AML-193 (cell line): ENCODE results near the gene SYNPO2.

Experiments
- DNase-seq, 2 experiments: peaks; one replicate each; lab custom pipeline; 2025; lab: John Stamatoyannopoulos, UW

Gene SYNPO2

DNA sequence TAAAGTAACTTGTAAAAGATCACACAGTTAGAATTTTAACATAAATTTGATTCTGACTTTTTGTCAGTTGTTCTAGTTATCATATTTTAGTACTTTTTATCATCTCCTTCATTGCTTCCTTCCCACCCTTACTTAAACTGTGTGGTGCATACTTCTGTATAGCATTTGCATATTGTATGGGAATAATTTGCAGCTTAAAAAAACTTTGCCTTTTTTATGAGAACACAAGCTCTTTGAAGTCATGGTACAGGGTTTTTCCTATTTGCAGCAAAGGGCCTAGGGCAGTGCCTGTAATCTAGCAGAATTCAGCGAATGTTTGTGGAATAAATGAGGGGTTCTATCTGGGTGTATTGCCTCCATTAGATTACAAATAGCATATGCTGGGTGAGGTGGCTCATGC lies 41.6 kb downstream of the SYNPO2 start:
- DNase-seq: no peak

- DNase-seq: no peak
Measured at GRCh38 chr4:118931786-118932185, 43.1 kb downstream of the SYNPO2 start.

- peak; percentile 95 to 97 for DNase-seq
Measured at GRCh38 chr4:118935819-118936218, 47.2 kb downstream of the SYNPO2 start.

DNA sequence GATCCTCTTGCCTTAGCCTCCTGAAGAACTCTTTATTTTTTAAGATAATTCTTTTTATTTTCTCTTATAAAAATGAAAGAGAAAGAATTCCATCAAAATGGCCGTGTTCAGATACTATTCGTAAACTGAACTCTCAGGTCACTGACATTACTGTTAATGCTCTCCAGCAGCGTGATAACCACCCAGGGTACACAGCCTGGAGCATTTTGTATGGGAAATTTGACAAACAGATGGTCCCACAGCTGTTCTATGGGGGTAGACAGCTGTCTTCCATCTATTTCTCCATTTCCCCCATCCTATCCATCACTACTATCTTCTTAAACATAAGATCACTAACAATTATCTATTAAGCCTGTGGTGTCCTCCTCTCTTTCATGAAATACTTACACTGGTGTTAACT lies 47.8 kb downstream of the SYNPO2 start:
- DNase-seq: no peak

- no peak for DNase-seq
Measured at GRCh38 chr4:118939169-118939783, 50.6 kb downstream of the SYNPO2 start.

GRCh38 chr4:118941149-118941548 lies 52.5 kb downstream of the SYNPO2 start:
- DNase-seq: peak; percentile 14 to 18

DNA sequence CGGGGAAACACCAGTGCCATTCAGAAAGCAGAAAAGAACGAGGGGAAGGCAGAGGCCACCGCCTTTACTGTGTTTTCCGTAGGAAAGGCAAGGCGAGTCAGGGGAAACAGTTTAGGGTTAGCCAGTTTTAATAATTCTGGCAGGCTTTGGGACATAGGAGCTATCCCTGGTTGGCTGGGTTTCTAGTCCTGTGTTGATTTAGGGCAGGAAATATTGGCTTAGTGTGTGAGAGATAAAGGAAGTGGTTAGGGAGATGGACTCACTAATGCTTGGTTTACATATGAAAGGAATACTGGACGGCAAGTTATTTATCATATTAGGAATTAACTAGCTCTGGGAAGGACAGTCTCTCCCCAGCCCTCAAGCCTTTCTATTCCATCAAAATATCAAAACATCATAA lies 53.1 kb downstream of the SYNPO2 start:
- DNase-seq: peak; percentile 40 to 62

DNA sequence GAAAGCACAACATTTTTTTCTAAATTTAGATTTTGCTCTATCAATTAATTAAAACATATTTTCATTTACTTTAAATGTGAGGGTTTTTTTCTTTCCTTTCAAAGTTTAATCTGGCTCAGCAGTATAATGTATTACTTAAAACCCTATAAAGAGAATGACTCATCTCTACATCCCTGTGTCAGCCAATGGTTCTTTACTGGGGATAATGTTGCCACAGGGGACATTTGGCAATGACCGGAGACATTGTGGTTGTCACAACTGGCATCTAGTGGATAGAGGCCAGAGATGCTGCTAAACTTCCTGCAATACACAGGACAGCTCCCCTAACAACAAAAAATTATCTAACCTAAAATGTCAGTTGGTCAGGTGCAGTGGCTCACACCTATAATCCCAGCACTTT lies 53.8 kb downstream of the SYNPO2 start:
- DNase-seq: peak; percentile 96 to 98

- no peak for DNase-seq
Measured at GRCh38 chr4:118947095-118947494, 58.4 kb downstream of the SYNPO2 start.

DNA sequence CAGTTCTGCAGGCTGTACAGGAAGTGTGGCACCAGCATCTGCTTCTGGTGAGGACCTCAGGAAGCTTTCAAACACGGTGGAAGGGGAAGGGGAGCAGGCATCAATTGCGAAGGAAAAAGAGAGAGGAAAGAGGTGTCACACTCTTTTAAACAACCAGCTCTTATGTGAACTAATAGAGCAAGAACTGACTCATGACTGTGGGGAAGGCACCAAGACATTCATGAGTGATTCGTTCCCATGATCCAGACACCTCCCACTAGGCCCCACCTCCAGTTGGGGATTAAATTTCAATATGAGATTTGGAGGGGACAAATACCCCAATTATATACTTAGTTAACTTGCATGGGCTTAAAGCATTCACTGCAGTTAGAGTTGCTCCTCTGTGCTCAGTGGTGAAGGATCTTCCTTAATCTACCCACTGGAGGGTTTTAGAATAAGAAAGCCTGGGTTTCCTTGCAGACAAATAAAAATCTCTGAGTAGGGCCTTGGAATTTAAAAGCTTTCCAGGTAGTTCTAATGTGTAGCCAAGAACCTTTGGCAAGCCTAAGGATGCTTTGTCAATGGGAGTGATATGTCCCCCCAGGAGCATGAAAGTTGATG lies 60.0 kb downstream of the SYNPO2 start:
- no peak for DNase-seq

- peak in 1 of 2 experiments; percentile 17 for DNase-seq
Measured at GRCh38 chr4:118950224-118950623, 61.6 kb downstream of the SYNPO2 start.

DNA sequence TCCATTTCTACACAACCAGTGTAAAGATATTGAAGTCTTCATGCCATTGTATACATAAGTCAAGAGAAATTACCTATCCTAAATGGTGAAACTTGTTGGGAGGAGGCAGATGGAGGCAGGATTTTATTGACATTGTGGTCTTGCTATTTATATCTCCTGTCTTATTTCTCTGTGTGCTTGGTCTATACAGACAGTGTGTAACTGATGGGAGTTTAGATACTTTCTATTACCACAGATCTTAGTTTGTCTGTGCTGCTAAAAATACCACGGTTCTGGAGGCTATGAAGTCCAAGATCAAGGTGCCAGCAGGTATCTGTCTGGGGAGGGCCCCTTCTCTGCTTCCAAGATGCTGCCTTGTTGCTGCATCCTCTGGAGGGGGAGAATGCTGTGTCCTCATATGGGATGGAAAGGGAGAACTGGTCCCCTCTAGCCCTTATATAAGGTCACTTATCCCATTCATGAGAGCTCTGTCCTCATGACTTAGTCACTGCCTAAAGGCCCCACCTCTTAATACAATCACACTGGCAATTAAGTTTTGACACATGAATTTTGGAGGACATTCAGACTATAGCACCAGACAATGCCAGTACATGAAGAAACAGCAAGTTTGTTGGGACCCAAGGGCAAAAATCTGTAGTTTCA lies 62.4 kb downstream of the SYNPO2 start:
- DNase-seq: no peak

GRCh38 chr4:118953276-118953675 lies 64.6 kb downstream of the SYNPO2 start:
- DNase-seq: no peak

GRCh38 chr4:118954246-118954645 lies 65.6 kb downstream of the SYNPO2 start:
- peak; percentile 42 for DNase-seq

DNA sequence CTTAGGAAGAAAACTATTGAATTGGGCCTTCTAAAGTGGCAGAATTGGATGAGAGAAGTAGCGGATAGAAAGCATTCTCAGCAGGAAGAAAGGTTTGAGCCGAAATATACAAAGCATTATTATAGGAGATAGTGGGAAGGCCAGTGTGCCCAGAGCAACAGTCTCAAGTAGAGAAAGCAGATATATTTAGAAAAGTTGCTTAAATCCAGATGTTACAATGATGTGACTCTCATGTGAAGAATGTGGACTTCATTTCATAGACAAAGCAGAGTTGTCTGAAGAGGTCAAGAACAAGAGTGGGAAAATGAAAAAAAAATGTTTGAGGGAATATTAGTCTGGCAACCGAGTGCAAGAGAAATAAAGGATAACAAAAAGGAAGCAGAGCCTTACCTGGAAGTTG lies 66.9 kb downstream of the SYNPO2 start:
- no peak for DNase-seq

DNA sequence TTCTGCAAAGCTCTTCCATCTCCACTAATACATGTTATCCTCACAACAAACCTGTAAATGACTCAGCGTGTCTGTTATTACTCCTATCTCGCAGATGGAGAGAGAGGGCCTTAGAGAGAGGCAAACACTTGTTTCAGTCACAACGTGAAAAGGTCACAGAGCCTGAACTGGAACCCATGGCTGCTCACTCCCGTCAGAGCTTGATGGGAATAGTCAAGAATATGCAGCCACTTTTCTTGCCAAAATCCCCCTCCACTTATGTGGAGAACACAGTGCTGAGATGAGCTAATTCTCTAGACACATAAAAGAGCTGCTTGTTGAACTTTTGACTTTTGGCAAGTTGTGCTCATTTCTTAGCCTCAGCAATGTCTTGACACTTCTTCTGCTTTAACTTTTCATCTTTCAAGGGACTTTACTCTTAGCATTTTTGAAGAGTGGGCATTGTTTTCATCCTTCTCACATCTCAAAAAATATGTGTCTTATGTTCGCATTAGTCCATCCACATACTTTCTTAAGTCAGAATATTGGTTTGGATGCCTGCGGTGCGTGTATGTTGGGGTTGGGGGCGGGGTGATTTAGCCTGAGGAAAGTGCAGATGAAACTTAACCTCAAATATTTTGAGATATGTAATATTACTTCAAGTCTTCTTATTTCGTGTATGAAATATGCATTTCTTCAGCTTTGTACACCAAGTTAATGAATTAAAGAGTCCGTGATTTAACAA lies 69.2 kb downstream of the SYNPO2 start:
- no peak for DNase-seq

DNA sequence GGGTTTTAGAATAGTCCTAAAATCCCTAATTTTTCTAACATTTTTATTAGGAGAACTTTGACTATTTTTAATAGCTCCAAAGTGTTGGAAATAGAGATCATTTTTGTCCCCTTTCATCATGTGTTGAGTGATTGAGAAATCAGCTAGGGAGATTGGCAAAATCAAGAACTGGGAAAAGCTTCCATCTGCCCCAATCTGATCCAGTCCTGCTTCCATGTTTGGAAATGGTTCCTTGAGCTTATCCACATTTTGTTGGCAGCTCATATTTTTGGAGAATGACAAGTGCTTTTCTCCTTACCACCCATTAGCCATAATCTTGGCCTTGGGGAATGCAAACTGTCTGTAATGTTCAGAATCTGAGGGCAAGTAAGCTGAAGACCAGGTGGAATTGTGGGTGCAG lies 73.9 kb downstream of the SYNPO2 start:
- no peak for DNase-seq

GRCh38 chr4:118964891-118965411 lies 76.3 kb downstream of the SYNPO2 start:
- DNase-seq: peak; percentile 69 to 78

DNA sequence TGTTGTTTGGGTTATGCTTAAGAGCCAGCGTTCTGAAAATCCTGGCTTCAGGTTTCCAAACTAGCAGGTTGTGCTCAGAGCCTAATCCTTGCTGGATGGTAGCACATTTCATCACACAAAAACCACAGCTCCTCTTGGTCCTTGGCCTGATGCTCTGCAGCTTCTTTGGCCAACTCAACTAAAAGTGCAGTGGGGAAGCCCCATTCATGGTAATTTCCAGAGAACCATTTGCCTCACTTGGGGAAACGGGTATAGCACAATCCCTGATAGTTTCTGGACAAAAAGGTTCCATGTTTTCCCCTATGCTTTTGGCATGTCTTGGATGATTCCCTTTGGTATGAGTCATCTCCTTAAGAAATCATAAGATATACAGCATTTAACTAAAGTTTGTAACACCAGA lies 78.7 kb downstream of the SYNPO2 start:
- no peak for DNase-seq

- peak; percentile 93 to 94 for DNase-seq
Measured at GRCh38 chr4:118968005-118968404, 79.4 kb downstream of the SYNPO2 start.

- no peak for DNase-seq
Measured at GRCh38 chr4:118968813-118969212, 80.2 kb downstream of the SYNPO2 start.

DNA sequence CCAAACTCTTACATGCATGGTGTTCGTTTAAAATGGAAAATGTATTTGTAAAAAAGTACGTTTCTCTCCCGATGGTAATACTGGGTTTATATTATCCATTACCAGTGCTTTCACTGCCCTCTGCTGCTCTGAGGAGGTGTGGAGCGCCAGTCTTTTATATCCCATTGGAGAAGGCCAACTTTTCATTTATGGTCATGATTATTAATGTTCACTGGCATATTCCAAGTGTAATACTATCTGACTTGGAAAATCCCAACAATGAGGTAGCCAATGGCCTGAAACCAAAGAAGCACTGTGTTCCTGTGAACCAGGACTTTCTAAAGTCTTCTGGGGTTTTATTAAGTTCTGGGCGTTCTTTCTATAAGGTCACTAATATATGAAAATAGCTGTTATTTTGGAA lies 80.7 kb downstream of the SYNPO2 start:
- DNase-seq: peak; percentile 26 to 43

GRCh38 chr4:118972167-118972566 lies 83.5 kb downstream of the SYNPO2 start:
- DNase-seq: no peak
